ENCODE measurements around the gene CNDP1.

Gene CNDP1

DNA sequence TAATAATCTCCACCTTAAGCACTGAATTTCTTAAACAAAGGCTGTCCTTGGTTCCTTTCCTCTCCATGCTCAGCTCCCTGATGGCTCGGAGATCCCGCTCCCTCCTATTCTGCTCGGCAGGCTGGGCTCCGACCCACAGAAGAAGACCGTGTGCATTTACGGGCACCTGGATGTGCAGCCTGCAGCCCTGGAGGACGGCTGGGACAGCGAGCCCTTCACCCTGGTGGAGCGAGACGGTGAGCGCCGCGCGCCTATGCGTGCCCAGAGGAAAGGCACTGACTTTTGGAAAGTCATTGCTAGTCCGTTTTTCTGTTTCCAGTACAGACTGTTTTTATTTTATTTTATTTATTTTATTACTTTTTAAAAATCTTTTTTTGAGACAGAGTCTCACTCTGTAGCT is 28.5 kb upstream of the CNDP1 start:
- DNase-seq (ENCODE audit: low read depth in 2 of 3, low spot score in 2 of 3) = no peak

GRCh38 chr18:74506448-74507084 is 27.7 kb upstream of the CNDP1 start:
- DNase-seq (ENCODE audit: low read depth in 2 of 3, low spot score in 2 of 3) = no peak

DNA sequence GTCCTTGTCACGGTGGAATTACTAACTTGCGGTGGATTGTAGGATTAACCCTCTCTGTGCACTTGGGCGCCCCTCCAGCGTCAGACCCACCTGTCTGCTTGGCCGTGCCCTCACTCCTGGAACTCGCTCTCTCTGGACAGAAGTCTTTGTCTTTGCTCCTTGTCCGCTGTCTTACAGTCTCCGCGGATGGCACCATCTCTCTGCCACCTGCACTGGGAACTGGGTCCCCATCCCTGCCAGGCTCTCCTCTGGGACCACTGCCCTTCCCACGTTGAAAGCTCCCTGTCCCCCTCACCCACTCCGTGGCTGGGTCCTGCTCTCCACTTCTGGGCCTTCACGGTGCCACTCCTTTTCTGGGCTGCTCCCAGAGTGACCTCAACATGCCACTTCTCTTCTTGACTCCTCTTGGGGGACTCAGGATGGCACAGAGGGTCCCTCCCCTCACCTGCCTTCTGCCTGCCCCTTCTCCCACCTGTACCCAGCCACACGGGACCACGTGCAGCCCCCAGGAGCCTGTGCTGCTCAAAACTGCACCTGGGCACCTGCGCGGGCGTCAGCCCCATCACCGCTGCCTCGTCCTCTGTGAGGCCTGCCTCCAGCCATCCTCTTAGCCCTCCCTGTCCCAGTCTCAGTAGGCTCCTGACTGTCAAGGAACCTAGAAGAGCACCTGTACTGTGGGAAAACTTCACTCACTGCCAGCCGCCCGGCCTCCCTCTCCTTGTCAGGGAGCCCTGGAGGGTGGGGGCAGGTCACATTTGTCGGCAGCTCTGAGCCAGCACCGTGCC is 27.0 kb upstream of the CNDP1 start:
- DNase-seq (ENCODE audit: low read depth in 2 of 3, low spot score in 2 of 3) = no peak

DNA sequence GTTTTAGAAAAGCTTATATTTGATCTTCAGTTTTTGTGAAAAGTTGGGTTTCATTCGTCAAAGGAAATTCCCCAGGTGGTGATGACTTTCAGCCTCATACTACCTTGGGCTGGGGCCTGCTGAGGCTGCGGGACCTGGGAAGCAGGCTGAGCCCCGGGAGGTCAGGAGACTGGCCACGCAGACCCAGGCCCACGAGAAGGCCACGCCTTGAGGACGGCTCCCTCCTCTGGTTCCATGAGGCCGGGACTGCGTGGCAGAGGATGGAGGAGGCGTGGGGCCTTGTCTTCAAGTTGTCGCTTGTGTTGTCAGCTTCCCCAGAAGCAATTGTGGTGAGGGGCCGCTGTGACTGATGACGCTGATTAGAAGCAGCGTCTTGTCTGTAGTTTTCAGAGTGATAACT is 26.4 kb upstream of the CNDP1 start:
- no peak for DNase-seq (ENCODE audit: low read depth in 2 of 3, low spot score in 2 of 3)

DNA sequence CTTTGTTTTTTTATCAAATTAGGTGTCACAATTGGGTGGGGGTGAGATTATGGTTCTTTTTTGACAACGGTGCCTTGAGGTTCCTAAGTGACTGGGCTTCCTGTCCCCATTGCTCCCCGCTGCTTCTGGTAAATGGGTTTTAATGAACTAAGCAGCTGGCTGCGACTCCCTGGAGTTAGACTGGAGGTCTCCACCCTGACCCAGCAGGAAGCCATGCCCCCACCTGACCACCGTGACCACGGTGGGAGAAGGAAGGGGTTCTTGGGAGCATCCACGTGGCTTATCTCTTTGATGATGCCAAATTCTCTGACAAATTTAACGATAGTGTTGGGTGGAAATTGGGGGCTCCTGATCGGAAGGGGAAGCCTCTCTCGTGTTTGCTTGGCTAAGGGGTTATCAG is 25.9 kb upstream of the CNDP1 start:
- no peak for DNase-seq (ENCODE audit: low read depth in 2 of 3, low spot score in 2 of 3)

DNA sequence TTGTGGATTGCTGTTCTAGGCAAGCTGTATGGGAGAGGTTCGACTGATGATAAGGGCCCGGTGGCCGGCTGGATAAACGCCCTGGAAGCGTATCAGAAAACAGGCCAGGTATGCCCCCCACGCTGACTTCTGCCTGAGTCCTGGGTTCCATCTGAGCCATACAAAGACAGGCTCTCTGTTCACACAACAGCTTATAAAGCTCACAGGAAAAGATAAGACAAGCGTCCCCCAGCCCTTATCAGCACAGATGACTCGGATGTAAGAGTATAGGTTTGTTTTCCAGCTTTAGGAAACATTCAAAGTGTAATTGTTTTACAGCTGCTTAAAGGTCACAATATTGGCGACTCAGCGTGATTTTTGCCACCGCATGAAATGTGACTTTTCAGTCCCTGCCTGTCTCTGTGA is 25.5 kb upstream of the CNDP1 start:
- DNase-seq (ENCODE audit: low read depth in 2 of 3, low spot score in 2 of 3) = no peak

DNA sequence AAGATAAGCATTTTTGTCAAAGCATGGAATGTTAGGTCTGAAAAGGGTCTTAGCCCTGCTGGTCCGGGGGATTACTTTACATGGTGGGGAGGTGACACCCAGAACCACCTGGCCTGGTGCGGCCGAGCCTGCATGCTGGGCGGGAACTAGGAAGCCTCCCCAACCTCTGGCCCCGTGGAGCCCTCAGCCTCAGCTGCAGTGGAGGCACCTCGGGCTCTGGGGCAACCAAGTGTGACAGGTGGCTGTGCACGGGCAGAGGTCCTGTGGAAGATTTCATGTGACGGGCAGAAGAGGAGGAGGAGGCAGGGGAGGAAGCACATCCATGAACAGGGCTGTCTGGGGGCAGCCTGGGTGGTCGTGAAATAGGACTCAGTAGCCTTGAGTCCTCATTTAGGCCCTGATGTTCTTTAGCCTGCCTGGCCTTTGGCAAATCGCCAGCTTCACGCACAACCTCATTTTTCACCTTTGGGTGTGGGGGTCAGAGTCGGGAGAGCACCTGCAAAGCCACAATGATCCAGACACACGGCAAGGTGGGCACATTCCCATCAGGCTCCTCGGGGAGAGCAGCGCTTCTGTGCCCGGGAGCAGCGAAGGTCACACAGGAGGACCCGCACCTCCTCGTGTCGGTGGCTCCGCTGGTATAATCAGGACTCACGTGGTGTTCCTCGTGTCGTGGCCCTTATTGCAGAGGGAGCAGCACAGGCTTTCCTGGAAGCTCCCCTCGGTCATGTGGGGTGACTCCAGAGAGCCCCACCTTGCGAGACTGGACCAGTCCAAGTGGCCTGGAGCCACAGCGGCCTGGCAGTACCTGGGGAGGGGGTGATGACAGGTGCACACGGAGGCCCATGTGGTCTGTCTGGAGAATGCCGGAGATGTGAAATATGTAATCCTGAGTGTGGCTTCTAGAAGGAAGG is 24.2 kb upstream of the CNDP1 start:
- no peak for DNase-seq (ENCODE audit: low read depth in 2 of 3, low spot score in 2 of 3)

GRCh38 chr18:74510770-74511095 is 23.6 kb upstream of the CNDP1 start:
- DNase-seq (ENCODE audit: low read depth in 2 of 3, low spot score in 2 of 3) = no peak

DNA sequence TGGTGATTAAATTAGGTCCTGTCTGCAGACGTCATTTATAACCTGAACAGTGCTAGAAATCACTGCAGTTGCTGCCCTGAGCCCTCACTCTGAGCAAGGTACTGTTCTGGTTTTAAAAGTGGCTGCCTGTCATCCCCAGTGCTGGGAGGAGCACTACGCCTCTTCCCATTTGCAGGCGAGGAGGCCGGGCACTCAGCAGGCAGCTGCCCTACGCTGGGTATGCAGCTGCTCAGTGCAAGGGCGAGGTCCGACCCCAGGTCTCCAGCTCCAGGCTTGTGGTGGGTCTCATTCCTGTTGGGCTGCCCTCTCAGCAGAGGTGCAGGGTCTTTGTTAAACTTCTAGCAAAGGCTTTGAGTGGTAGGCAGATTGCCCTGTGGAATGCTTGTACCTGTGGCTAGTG is 22.5 kb upstream of the CNDP1 start:
- no peak for DNase-seq (ENCODE audit: low read depth in 2 of 3, low spot score in 2 of 3)

DNA sequence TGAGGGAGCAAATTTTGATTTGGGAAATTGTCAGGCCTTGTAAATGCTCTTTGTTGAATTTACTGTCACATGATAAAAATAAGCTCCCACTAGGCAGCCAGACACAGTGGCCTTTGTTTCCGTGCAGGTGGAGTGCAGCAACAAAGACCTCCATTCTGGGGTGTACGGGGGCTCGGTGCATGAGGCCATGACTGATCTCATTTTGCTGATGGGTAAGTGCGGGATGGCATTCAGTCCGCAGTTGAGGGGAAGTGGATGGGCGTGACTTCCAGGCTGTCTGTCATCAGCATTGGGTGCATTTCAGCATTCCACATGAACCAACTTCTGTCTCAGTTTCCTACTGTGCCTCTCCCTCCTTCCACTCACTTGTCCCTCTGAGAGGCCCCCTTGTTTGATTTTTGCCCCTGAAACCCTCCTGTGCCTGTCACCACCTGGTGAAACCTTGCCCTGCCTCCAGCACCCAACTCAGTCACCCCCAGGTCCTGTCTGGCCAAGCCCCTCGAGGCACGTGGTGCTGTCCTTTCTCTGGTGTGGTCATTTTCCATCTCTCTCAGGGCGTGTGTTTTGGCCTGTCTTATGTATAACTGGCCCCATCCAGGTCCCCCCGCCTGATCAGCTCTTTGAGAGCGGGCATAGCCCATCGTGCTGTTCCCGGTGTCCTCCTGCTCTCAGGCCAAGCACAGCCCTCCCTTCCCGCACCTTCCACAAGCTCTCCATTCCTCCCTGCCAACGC is 21.8 kb upstream of the CNDP1 start:
- DNase-seq (ENCODE audit: low read depth in 2 of 3, low spot score in 2 of 3) = no peak

GRCh38 chr18:74513149-74513882 is 21.0 kb upstream of the CNDP1 start:
- DNase-seq (ENCODE audit: low read depth in 2 of 3, low spot score in 2 of 3) = no peak

DNA sequence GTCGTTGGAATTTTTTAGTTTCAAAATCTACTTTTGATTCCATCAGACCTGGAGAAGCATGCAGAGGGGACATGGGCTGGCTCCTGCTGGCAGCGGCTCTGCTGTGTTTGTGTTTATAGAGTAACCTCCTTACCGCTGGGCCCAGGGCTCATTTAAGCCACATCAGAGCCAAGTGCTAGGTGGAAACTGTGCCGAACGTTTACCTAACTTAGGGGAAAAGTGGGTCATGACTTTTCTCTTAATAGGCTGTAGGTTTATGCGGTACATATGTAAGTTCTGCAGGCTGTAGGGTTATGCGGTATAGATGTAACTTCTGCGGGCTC is 20.5 kb upstream of the CNDP1 start:
- no peak for DNase-seq (ENCODE audit: low read depth in 2 of 3, low spot score in 2 of 3)

DNA sequence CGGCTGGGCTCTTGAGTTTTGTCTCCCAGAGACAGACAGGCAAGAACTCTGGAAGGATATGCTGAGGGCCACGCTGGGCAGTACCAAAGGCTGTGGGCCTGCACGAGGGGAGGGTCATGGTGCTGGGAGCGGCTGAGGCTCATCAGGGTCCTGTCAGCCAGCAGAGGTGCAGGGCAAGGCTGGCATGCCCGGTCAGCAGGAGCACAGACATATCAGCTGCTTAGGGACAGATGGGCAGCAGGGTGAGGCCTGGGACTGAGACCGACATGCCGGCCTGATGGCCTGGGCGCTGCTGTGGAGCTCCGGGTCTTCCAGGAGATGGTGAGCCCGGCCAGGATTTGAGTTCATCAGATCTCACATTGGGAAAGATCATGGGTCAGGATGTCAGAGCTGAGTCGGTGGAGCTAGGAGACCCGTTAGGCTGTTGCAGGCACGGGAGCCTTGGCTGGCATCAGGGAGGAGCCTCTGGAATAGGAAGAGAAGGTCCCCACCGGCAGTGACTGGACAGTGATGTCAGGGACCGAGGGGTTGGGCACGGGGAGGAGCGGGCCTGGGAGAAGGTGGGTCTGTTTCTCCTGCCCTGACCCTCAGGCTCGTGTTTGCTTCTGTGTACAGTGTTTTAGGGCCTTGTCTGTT is 19.3 kb upstream of the CNDP1 start:
- no peak for DNase-seq (ENCODE audit: low read depth in 2 of 3, low spot score in 2 of 3)

- no peak for DNase-seq (ENCODE audit: low read depth in 2 of 3, low spot score in 2 of 3)
These were observed 18.6 kb upstream of the CNDP1 start for GRCh38 chr18:74515620-74516231.

GRCh38 chr18:74516271-74517235 is 17.7 kb upstream of the CNDP1 start:
- no peak for DNase-seq (ENCODE audit: low read depth in 2 of 3, low spot score in 2 of 3)

- no peak for DNase-seq (ENCODE audit: low read depth in 2 of 3, low spot score in 2 of 3)
These were observed 17.1 kb upstream of the CNDP1 start for GRCh38 chr18:74517236-74517630.

- no peak for DNase-seq (ENCODE audit: low read depth in 2 of 3, low spot score in 2 of 3)
These were observed 15.6 kb upstream of the CNDP1 start for GRCh38 chr18:74518456-74519295.
